Erythroblast (primary cell): ENCODE measurements around the gene SIGLEC9.

Source experiments
- DNase-seq, 2 experiments: peaks; one replicate each; lab custom pipeline; 2025; lab: John Stamatoyannopoulos, UW
- GATA1 ChIP-seq: IDR thresholded peaks from 2 replicates; pipeline ENCODE4 v1.6.1; 2011; ENCODE audit warnings: low read depth, mild to moderate bottlenecking, control low read depth, low read length, moderate library complexity
- POLR2A ChIP-seq: IDR thresholded peaks from 2 replicates; pipeline ENCODE4 v1.6.1; 2011; ENCODE audit warnings: mild to moderate bottlenecking, low read length

Gene SIGLEC9

GRCh38 chr19:51123802-51124201 lies 904 bp upstream of the SIGLEC9 start:
- no peak for TF ChIP-seq POLR2A
- DNase-seq = no peak

GRCh38 chr19:51124216-51124615 lies 490 bp upstream of the SIGLEC9 start:
- no peak for DNase-seq
- no peak for TF ChIP-seq POLR2A

- DNase-seq = no peak
- TF ChIP-seq POLR2A (no peak), GATA1 (no peak)
Measured at GRCh38 chr19:51125421-51126075, 842 bp downstream of the SIGLEC9 start.

GRCh38 chr19:51127032-51127431 lies 2.3 kb downstream of the SIGLEC9 start:
- no peak for TF ChIP-seq POLR2A
- no peak for TF ChIP-seq GATA1
- DNase-seq = no peak

GRCh38 chr19:51127755-51128154 lies 3.0 kb downstream of the SIGLEC9 start:
- no peak for DNase-seq
- no peak for TF ChIP-seq GATA1
- TF ChIP-seq POLR2A = no peak

- no peak for TF ChIP-seq GATA1
- TF ChIP-seq POLR2A = no peak
- DNase-seq = no peak
Measured at GRCh38 chr19:51128227-51128626, 3.5 kb downstream of the SIGLEC9 start.

GRCh38 chr19:51129716-51130115 lies 5.0 kb downstream of the SIGLEC9 start:
- DNase-seq = no peak
- TF ChIP-seq POLR2A (no peak), GATA1 (no peak)

- peak; percentile 26 to 46 for DNase-seq
- TF ChIP-seq GATA1 (no peak), POLR2A (no peak)
Measured at GRCh38 chr19:51131780-51132680, 7.3 kb downstream of the SIGLEC9 start.

GRCh38 chr19:51135004-51135403 lies 10.3 kb downstream of the SIGLEC9 start:
- TF ChIP-seq GATA1 (no peak), POLR2A (no peak)
- no peak for DNase-seq

GRCh38 chr19:51135986-51136762 lies 11.5 kb downstream of the SIGLEC9 start:
- TF ChIP-seq GATA1 (no peak), POLR2A (no peak)
- no peak for DNase-seq

GRCh38 chr19:51136851-51137551 lies 12.3 kb downstream of the SIGLEC9 start:
- TF ChIP-seq GATA1 (no peak), POLR2A (no peak)
- DNase-seq = no peak

- TF ChIP-seq POLR2A (no peak), GATA1 (no peak)
Measured at GRCh38 chr19:51137792-51138425, 13.2 kb downstream of the SIGLEC9 start.

GRCh38 chr19:51138549-51138979 lies 13.9 kb downstream of the SIGLEC9 start:
- TF ChIP-seq GATA1 (no peak), POLR2A (no peak)
- DNase-seq = no peak

More at GRCh38 chr19:51137792-51138425, 13.2 kb downstream of the SIGLEC9 start:
- DNase-seq = no peak
